ENCODE data around the gene ROPN1. TPM values are rescaled to one million over a fixed set of nuclear protein-coding genes. Genes with fewer than 3 reads are reported as not detected.

The ROPN1 gene
- total and polyA plus RNA-seq, 2 experiments from 2014 or later, result 0.11 TPM; not detected in 1

DNA sequence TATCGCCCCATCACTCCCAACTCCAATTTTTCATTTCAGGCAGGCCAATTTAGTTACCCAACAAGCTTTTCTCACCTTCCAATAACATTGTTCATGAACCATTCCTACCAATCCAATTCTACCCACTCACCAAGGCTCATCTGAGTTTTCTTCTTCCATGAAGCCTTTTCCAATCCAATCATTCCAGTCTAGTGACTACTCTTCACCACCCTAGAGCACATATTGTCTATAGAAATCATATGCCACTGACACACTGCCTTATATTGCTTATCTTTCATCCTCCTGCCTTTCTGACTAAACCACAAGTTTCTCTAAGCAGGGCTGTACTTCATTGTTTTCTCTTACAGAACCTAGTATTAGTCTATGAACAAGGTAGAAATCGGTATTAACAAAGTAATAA, 42.3 kb downstream of the ROPN1 start:
- Histone ChIP-seq H3K36me3 (ENCODE audit: insufficient read depth) (peaks cover 37% of the 10 kb centered on the region), H3K27me3 (ENCODE audit: insufficient read depth) (no peaks in the 10 kb centered on the region), H3K4me2 (no peak overlapping the region), H3K27ac (ENCODE audit: low read depth) (no peak overlapping the region), H3K79me2 (replicated peaks; ENCODE audit: insufficient read depth) (no peaks in the 10 kb centered on the region), H2AFZ (no peak overlapping the region), H3K9me2 (ENCODE audit: insufficient read depth) (no peaks in the 10 kb centered on the region), H3K4me1 (ENCODE audit: insufficient read depth) (no peaks in the 10 kb centered on the region), H4K20me1 (replicated peaks; ENCODE audit: insufficient read depth) (0 out of 2 replicates have a peak, but pooled peaks cover 6% of the 10 kb centered on the region), H3K4me3 (no peak overlapping the region), H3F3A (replicated peaks; ENCODE audit: low read depth) (no peaks in the 10 kb centered on the region)
- no peak for DNase-seq (ENCODE audit: low spot score)
- Mint-ChIP-seq H3K27ac (no peak overlapping the region), H3K9me3 (no peaks in the 10 kb centered on the region), H3K4me3 (no peak overlapping the region), H3K4me1 (no peaks in the 10 kb centered on the region), H3K36me3 (ENCODE audit: low read depth) (peaks cover 47% of the 10 kb centered on the region), H3K27me3 (ENCODE audit: insufficient read depth, low read depth, poor library complexity) (no peaks in the 10 kb centered on the region)
- no peak for ATAC-seq
- TF ChIP-seq ZNF114 (CRISPR knock-in tag; IDR thresholded peaks at IDR 0.05) (no peak), ZNF462 (CRISPR knock-in tag; IDR thresholded peaks at IDR 0.05) (no peak), ETS1 (IDR thresholded peaks at IDR 0.05) (no peak), EZH2 (IDR thresholded peaks at IDR 0.05; ENCODE audit: low read depth, unreplicated experiment) (no peak), EZH2phosphoT487 (IDR thresholded peaks at IDR 0.05; ENCODE audit: unreplicated experiment) (no peak), STAT1 (IDR thresholded peaks at IDR 0.05; ENCODE audit: unreplicated experiment) (no peak), POLR2AphosphoS5 (IDR thresholded peaks at IDR 0.05; ENCODE audit: low read depth) (no peak), NANOG (IDR thresholded peaks at IDR 0.05; ENCODE audit: borderline replicate concordance) (no peak), JUNB (IDR thresholded peaks at IDR 0.05; ENCODE audit: unreplicated experiment) (no peak), CREB1 (CRISPR knock-in tag; IDR thresholded peaks at IDR 0.05; ENCODE audit: low read depth) (no peak), ZNF331 (CRISPR knock-in tag; IDR thresholded peaks at IDR 0.05; ENCODE audit: low read depth) (no peak)
- TF ChIP-seq, protein P1, sequence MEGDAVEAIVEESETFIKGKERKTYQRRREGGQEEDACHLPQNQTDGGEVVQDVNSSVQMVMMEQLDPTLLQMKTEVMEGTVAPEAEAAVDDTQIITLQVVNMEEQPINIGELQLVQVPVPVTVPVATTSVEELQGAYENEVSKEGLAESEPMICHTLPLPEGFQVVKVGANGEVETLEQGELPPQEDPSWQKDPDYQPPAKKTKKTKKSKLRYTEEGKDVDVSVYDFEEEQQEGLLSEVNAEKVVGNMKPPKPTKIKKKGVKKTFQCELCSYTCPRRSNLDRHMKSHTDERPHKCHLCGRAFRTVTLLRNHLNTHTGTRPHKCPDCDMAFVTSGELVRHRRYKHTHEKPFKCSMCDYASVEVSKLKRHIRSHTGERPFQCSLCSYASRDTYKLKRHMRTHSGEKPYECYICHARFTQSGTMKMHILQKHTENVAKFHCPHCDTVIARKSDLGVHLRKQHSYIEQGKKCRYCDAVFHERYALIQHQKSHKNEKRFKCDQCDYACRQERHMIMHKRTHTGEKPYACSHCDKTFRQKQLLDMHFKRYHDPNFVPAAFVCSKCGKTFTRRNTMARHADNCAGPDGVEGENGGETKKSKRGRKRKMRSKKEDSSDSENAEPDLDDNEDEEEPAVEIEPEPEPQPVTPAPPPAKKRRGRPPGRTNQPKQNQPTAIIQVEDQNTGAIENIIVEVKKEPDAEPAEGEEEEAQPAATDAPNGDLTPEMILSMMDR (conservative IDR thresholded peaks at IDR 0.05; ENCODE audit: low read depth in 2 of 2), result no peak
- TF ChIP-seq, protein P2, sequence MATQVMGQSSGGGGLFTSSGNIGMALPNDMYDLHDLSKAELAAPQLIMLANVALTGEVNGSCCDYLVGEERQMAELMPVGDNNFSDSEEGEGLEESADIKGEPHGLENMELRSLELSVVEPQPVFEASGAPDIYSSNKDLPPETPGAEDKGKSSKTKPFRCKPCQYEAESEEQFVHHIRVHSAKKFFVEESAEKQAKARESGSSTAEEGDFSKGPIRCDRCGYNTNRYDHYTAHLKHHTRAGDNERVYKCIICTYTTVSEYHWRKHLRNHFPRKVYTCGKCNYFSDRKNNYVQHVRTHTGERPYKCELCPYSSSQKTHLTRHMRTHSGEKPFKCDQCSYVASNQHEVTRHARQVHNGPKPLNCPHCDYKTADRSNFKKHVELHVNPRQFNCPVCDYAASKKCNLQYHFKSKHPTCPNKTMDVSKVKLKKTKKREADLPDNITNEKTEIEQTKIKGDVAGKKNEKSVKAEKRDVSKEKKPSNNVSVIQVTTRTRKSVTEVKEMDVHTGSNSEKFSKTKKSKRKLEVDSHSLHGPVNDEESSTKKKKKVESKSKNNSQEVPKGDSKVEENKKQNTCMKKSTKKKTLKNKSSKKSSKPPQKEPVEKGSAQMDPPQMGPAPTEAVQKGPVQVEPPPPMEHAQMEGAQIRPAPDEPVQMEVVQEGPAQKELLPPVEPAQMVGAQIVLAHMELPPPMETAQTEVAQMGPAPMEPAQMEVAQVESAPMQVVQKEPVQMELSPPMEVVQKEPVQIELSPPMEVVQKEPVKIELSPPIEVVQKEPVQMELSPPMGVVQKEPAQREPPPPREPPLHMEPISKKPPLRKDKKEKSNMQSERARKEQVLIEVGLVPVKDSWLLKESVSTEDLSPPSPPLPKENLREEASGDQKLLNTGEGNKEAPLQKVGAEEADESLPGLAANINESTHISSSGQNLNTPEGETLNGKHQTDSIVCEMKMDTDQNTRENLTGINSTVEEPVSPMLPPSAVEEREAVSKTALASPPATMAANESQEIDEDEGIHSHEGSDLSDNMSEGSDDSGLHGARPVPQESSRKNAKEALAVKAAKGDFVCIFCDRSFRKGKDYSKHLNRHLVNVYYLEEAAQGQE (IDR thresholded peaks at IDR 0.05; ENCODE audit: unreplicated experiment), result no peak

All from GM23338 (cell line).